Measurements from ENCODE around the gene ASNS.

Gene ASNS

GRCh38 chr7:97844036-97844435 is 28.2 kb downstream of the ASNS start:
- DNase-seq (ENCODE audit: low read depth in 2 of 2), result no peak

GRCh38 chr7:97842772-97843345 is 29.3 kb downstream of the ASNS start:
- DNase-seq (ENCODE audit: low read depth in 2 of 2), result no peak

- DNase-seq (ENCODE audit: low read depth in 2 of 2), result no peak
Measured at GRCh38 chr7:97842006-97842405, 30.2 kb downstream of the ASNS start.

- peak in 1 of 2 donors; percentile 33 for DNase-seq (ENCODE audit: low read depth in 2 of 2)
Measured at GRCh38 chr7:97835296-97836138, 36.7 kb downstream of the ASNS start.

GRCh38 chr7:97819161-97819560 is 53.0 kb downstream of the ASNS start:
- no peak for DNase-seq (ENCODE audit: low read depth in 2 of 2)

- DNase-seq (ENCODE audit: low read depth in 2 of 2), result no peak
Measured at GRCh38 chr7:97818066-97818663, 54.0 kb downstream of the ASNS start.

Data from stimulated activated CD8-positive, alpha-beta memory T cell treated with anti-CD3 and anti-CD28 coated beads, Interleukin-2, amount 100 ng/mL, for 1 hour (primary cell).